ENCODE data around the gene ARHGEF25. TPM values are rescaled to one million over a fixed set of nuclear protein-coding genes. Genes with fewer than 3 reads are reported as not detected.
"Not testable (repeated sequence)": the region's sequence is repeated elsewhere in the genome, so short reads cannot be mapped to it uniquely, and the experiment has no call there.

Gene ARHGEF25
- total and polyA plus RNA-seq, 7 donors: 5.8 to 140 (median 99.4) TPM

GRCh38 chr12:57655541-57656240, 44.5 kb downstream of the ARHGEF25 start:
- Histone ChIP-seq H3K27me3 (no peaks in the 10 kb centered on the region), H3K9me3 (no peaks in the 10 kb centered on the region), H3K4me1 (no peaks in the 10 kb centered on the region), H3K27ac (no peak overlapping the region), H3K4me3 (no peak overlapping the region), H3K36me3 (no peaks in the 10 kb centered on the region)
- no peak for DNase-seq
- TF ChIP-seq CTCF (IDR thresholded peaks at IDR 0.05) (no peak), POLR2AphosphoS5 (IDR thresholded peaks at IDR 0.05) (no peak), EP300 (IDR thresholded peaks at IDR 0.05) (no peak), POLR2A (IDR thresholded peaks at IDR 0.05) (no peak)
- 84 to 88% methylated on average over 23 of the region's 23 CpGs for WGBS, 2 donors
- intact Hi-C loops (cut with DNase I): no loop called here

- H3K27me3 ChIP-seq; intact Hi-C loops (cut with DNase I); DNase-seq; H3K27ac ChIP-seq; H3K4me3 ChIP-seq; H3K36me3 ChIP-seq; H3K4me1 ChIP-seq; H3K9me3 ChIP-seq: not testable (repeated sequence)
- WGBS, 2 donors: 73 to 86% methylated on average over 4 of the region's 4 CpGs
Measured at GRCh38 chr12:57656408-57656807, 45.2 kb downstream of the ARHGEF25 start.

GRCh38 chr12:57657744-57658143, 46.5 kb downstream of the ARHGEF25 start:
- 64 to 68% methylated on average over 3 of the region's 3 CpGs for WGBS, 2 donors
- no peaks in the 10 kb centered on the region for H3K4me1 ChIP-seq
- H3K36me3 ChIP-seq: no peaks in the 10 kb centered on the region
- H3K9me3 ChIP-seq: no peaks in the 10 kb centered on the region
- H3K4me3 ChIP-seq: no peak overlapping the region
- intact Hi-C loops (cut with DNase I): no loop called here
- H3K27me3 ChIP-seq: no peaks in the 10 kb centered on the region
- TF ChIP-seq POLR2A (IDR thresholded peaks at IDR 0.05) (no peak), EP300 (IDR thresholded peaks at IDR 0.05) (no peak), POLR2AphosphoS5 (IDR thresholded peaks at IDR 0.05) (no peak), CTCF (IDR thresholded peaks at IDR 0.05) (no peak)
- H3K27ac ChIP-seq: no peak overlapping the region
- DNase-seq: peak; percentile 66

GRCh38 chr12:57658890-57659289, 47.7 kb downstream of the ARHGEF25 start:
- no peak for DNase-seq
- intact Hi-C loops (cut with DNase I): no loop called here
- Histone ChIP-seq H3K27me3 (no peaks in the 10 kb centered on the region), H3K4me1 (no peaks in the 10 kb centered on the region), H3K4me3 (no peak overlapping the region), H3K9me3 (no peaks in the 10 kb centered on the region), H3K36me3 (no peaks in the 10 kb centered on the region), H3K27ac (no peak overlapping the region)
- TF ChIP-seq POLR2AphosphoS5 (IDR thresholded peaks at IDR 0.05) (no peak), POLR2A (IDR thresholded peaks at IDR 0.05) (no peak), EP300 (IDR thresholded peaks at IDR 0.05) (no peak)
- WGBS, 2 donors: 53 to 55% methylated on average over 3 of the region's 3 CpGs

- TF ChIP-seq EP300 (IDR thresholded peaks at IDR 0.05) (no peak), CTCF (IDR thresholded peaks at IDR 0.05) (no peak), POLR2A (IDR thresholded peaks at IDR 0.05) (no peak), POLR2AphosphoS5 (IDR thresholded peaks at IDR 0.05) (no peak)
- no peak overlapping the region for H3K4me3 ChIP-seq
- H3K27me3 ChIP-seq: no peaks in the 10 kb centered on the region
- no peak overlapping the region for H3K27ac ChIP-seq
- WGBS, 2 donors: 88 to 91% methylated on average over 4 of the region's 4 CpGs
- H3K4me1 ChIP-seq: no peaks in the 10 kb centered on the region
- DNase-seq: no peak
- no peaks in the 10 kb centered on the region for H3K9me3 ChIP-seq
- intact Hi-C loops (cut with DNase I): no loop called here
- no peaks in the 10 kb centered on the region for H3K36me3 ChIP-seq
Measured at GRCh38 chr12:57661376-57661775, 50.1 kb downstream of the ARHGEF25 start.

GRCh38 chr12:57665066-57665820, 54.0 kb downstream of the ARHGEF25 start:
- not testable (repeated sequence) for DNase-seq
- 90 to 92% methylated on average over 34 of the region's 34 CpGs for WGBS, 2 donors

More at GRCh38 chr12:57665066-57665820, 54.0 kb downstream of the ARHGEF25 start:
- H3K9me3 ChIP-seq; H3K27ac ChIP-seq; H3K4me1 ChIP-seq; intact Hi-C loops (cut with DNase I); H3K4me3 ChIP-seq; H3K27me3 ChIP-seq; H3K36me3 ChIP-seq: not testable (repeated sequence)

Data from sigmoid colon (tissue), 7 donors.